HL-60 (cell line): Measurements from ENCODE around the gene USP13.

Source experiments
- DNase-seq, 2 experiments: peaks; one replicate each; pipeline ENCODE4 v3.0.0-alpha.2; 2010 to 2020; ENCODE audit warnings: low read depth in 1 of 2, low spot score in 1 of 2
- H3K27ac ChIP-seq: fragments of 250-450 bp; sonication (Bioruptor Pico); replicated peaks from 2 replicates; pipeline ENCODE4 v1.5.1; 2020; ENCODE audit warnings: mild to moderate bottlenecking, moderate library complexity
- H3K27me3 ChIP-seq: fragments of 250-450 bp; sonication (Bioruptor Pico); 2 replicates; pipeline ENCODE4 v1.5.1; 2021; ENCODE audit warnings: mild to moderate bottlenecking, moderate library complexity; ENCODE audit not compliant: insufficient read depth, poor library complexity, severe bottlenecking
- H3K4me3 ChIP-seq: replicated peaks from 2 replicates; pipeline ENCODE4 v1.5.1; 2011; ENCODE audit warnings: mild to moderate bottlenecking, control low read depth, low read length; ENCODE audit not compliant: insufficient read depth
- GABPA ChIP-seq: IDR thresholded peaks from 2 replicates; pipeline ENCODE4 v1.6.1; 2012; ENCODE audit warnings: low read depth
- POLR2AphosphoS5 ChIP-seq: IDR thresholded peaks from 2 replicates; pipeline ENCODE4 v1.6.1; 2012; ENCODE audit warnings: low read depth
- SPI1 ChIP-seq: IDR thresholded peaks from 2 replicates; pipeline ENCODE4 v1.6.1; 2012; ENCODE audit warnings: low read depth, mild to moderate bottlenecking, borderline replicate concordance
- TF ChIP-seq, protein P1 (sequence below): IDR thresholded peaks from one replicate; pipeline ENCODE4 v1.5.1; 2011; ENCODE audit warnings: low read length, control low read depth, inconsistent platforms; ENCODE audit not compliant: insufficient read depth
- TF ChIP-seq, protein P2 (sequence below): IDR thresholded peaks from 2 replicates; pipeline ENCODE4 v1.6.1; 2012; ENCODE audit warnings: low read depth; ENCODE audit not compliant: insufficient replicate concordance

Gene USP13

DNA sequence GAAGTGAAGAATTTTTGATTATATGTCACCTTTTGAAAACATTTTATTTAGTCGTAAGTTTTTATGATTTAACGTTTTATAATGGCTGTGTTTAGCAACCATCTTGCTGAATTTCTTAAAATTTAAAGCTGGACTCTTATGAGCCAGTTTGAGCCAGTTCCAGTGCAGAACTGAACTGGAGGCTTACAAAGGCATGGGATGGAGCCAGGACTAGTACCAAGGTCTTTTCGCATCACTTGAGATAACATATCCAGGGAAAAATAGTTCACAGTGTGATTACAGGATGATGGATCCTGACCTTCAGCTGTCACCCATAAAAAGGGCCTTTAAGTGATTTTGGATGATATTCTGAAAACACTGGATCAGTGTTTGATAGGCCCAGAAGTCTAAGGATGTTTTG is 51.0 kb downstream of the USP13 start:
- no peak overlapping the region for H3K27ac ChIP-seq
- TF ChIP-seq GABPA (no peak), POLR2AphosphoS5 (no peak), SPI1 (no peak)
- TF ChIP-seq, protein P1, sequence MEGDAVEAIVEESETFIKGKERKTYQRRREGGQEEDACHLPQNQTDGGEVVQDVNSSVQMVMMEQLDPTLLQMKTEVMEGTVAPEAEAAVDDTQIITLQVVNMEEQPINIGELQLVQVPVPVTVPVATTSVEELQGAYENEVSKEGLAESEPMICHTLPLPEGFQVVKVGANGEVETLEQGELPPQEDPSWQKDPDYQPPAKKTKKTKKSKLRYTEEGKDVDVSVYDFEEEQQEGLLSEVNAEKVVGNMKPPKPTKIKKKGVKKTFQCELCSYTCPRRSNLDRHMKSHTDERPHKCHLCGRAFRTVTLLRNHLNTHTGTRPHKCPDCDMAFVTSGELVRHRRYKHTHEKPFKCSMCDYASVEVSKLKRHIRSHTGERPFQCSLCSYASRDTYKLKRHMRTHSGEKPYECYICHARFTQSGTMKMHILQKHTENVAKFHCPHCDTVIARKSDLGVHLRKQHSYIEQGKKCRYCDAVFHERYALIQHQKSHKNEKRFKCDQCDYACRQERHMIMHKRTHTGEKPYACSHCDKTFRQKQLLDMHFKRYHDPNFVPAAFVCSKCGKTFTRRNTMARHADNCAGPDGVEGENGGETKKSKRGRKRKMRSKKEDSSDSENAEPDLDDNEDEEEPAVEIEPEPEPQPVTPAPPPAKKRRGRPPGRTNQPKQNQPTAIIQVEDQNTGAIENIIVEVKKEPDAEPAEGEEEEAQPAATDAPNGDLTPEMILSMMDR = no peak
- TF ChIP-seq, protein P2, sequence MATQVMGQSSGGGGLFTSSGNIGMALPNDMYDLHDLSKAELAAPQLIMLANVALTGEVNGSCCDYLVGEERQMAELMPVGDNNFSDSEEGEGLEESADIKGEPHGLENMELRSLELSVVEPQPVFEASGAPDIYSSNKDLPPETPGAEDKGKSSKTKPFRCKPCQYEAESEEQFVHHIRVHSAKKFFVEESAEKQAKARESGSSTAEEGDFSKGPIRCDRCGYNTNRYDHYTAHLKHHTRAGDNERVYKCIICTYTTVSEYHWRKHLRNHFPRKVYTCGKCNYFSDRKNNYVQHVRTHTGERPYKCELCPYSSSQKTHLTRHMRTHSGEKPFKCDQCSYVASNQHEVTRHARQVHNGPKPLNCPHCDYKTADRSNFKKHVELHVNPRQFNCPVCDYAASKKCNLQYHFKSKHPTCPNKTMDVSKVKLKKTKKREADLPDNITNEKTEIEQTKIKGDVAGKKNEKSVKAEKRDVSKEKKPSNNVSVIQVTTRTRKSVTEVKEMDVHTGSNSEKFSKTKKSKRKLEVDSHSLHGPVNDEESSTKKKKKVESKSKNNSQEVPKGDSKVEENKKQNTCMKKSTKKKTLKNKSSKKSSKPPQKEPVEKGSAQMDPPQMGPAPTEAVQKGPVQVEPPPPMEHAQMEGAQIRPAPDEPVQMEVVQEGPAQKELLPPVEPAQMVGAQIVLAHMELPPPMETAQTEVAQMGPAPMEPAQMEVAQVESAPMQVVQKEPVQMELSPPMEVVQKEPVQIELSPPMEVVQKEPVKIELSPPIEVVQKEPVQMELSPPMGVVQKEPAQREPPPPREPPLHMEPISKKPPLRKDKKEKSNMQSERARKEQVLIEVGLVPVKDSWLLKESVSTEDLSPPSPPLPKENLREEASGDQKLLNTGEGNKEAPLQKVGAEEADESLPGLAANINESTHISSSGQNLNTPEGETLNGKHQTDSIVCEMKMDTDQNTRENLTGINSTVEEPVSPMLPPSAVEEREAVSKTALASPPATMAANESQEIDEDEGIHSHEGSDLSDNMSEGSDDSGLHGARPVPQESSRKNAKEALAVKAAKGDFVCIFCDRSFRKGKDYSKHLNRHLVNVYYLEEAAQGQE = no peak

DNA sequence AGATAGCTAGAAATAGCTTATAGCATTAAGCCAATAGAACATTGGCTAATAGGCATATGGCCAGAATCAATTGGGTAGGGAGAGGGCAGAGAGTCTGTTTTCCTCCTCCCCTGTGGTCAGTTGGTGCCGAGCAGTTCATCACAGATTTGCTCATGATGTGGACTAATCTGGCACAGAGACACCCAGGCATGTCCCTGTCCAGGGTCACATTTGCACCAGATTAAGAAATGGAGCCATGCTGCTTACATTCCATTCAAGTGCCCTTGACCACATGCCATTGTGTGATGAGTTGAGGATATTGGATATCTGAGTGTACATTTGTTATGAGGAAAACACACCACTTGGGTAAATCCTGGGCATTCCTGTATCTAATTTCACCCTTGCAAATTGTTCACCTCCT is 53.4 kb downstream of the USP13 start:
- Histone ChIP-seq H3K27me3 (no peaks in the 10 kb centered on the region), H3K27ac (no peak overlapping the region), H3K4me3 (no peak overlapping the region)
- no peak for TF ChIP-seq POLR2AphosphoS5
- TF ChIP-seq, protein P2 = no peak
- TF ChIP-seq, protein P1 = no peak
- no peak for TF ChIP-seq GABPA
- no peak for TF ChIP-seq SPI1
- DNase-seq = no peak

More for the DNA sequence above, 51.0 kb downstream of the USP13 start:
- H3K4me3 ChIP-seq = no peak overlapping the region
- H3K27me3 ChIP-seq = no peaks in the 10 kb centered on the region
- no peak for DNase-seq

GRCh38 chr3:179710079-179710478 is 57.2 kb downstream of the USP13 start:
- no peak for DNase-seq
- Histone ChIP-seq H3K27ac (no peak overlapping the region), H3K27me3 (no peaks in the 10 kb centered on the region), H3K4me3 (no peak overlapping the region)
- no peak for TF ChIP-seq GABPA
- TF ChIP-seq, protein P2 = no peak
- no peak for TF ChIP-seq POLR2AphosphoS5
- TF ChIP-seq, protein P1 = no peak
- TF ChIP-seq SPI1 = no peak
